Ishikawa (cell line): Measurements from ENCODE around the gene SOBP.
A peak's percentile ranks its signal among the peaks of the same experiment; 100 is the strongest.

Experiments used
- CEBPB ChIP-seq: IDR thresholded peaks from 2 replicates; pipeline ENCODE4 v1.6.1; 2012
- CREB1 ChIP-seq: IDR thresholded peaks from 2 replicates; pipeline ENCODE4 v1.6.1; 2012; ENCODE audit warnings: low read depth
- EGR1 ChIP-seq: IDR thresholded peaks from 2 replicates; pipeline ENCODE4 v1.6.1; 2012
- EP300 ChIP-seq: IDR thresholded peaks from 2 replicates; pipeline ENCODE4 v1.6.1; 2012; ENCODE audit warnings: borderline replicate concordance
- FOXM1 ChIP-seq: IDR thresholded peaks from 2 replicates; pipeline ENCODE4 v1.6.1; 2012; ENCODE audit warnings: low read depth, borderline replicate concordance
- MAX ChIP-seq: IDR thresholded peaks from 2 replicates; pipeline ENCODE4 v1.6.1; 2012
- NFIC ChIP-seq: IDR thresholded peaks from 2 replicates; pipeline ENCODE4 v1.6.1; 2012
- RAD21 ChIP-seq: IDR thresholded peaks from 2 replicates; pipeline ENCODE4 v1.6.1; 2012; ENCODE audit warnings: low read depth
- TAF1 ChIP-seq: IDR thresholded peaks from 2 replicates; pipeline ENCODE4 v1.6.1; 2012; ENCODE audit warnings: low read depth, mild to moderate bottlenecking
- TCF12 ChIP-seq: IDR thresholded peaks from 2 replicates; pipeline ENCODE4 v1.6.1; 2012; ENCODE audit warnings: low read depth
- TEAD4 ChIP-seq: IDR thresholded peaks from 2 replicates; pipeline ENCODE4 v1.6.1; 2012
- YY1 ChIP-seq: IDR thresholded peaks from 2 replicates; pipeline ENCODE4 v1.6.1; 2012; ENCODE audit warnings: low read depth
- ZBTB7A ChIP-seq: IDR thresholded peaks from 2 replicates; pipeline ENCODE4 v1.6.1; 2012; ENCODE audit warnings: low read depth
- TF ChIP-seq, protein P1 (sequence below): IDR thresholded peaks from 2 replicates; pipeline ENCODE4 v1.6.1; 2012; ENCODE audit warnings: low read depth, mild to moderate bottlenecking
- TF ChIP-seq, protein P2 (sequence below): IDR thresholded peaks from 2 replicates; pipeline ENCODE4 v1.6.1; 2012

Gene SOBP

GRCh38 chr6:107495971-107496370 lies 6.1 kb downstream of the SOBP start:
- TF ChIP-seq ZBTB7A (no peak), YY1 (no peak), FOXM1 (no peak), CREB1 (no peak), TEAD4 (no peak), NFIC (no peak)
- TF ChIP-seq, protein P1, sequence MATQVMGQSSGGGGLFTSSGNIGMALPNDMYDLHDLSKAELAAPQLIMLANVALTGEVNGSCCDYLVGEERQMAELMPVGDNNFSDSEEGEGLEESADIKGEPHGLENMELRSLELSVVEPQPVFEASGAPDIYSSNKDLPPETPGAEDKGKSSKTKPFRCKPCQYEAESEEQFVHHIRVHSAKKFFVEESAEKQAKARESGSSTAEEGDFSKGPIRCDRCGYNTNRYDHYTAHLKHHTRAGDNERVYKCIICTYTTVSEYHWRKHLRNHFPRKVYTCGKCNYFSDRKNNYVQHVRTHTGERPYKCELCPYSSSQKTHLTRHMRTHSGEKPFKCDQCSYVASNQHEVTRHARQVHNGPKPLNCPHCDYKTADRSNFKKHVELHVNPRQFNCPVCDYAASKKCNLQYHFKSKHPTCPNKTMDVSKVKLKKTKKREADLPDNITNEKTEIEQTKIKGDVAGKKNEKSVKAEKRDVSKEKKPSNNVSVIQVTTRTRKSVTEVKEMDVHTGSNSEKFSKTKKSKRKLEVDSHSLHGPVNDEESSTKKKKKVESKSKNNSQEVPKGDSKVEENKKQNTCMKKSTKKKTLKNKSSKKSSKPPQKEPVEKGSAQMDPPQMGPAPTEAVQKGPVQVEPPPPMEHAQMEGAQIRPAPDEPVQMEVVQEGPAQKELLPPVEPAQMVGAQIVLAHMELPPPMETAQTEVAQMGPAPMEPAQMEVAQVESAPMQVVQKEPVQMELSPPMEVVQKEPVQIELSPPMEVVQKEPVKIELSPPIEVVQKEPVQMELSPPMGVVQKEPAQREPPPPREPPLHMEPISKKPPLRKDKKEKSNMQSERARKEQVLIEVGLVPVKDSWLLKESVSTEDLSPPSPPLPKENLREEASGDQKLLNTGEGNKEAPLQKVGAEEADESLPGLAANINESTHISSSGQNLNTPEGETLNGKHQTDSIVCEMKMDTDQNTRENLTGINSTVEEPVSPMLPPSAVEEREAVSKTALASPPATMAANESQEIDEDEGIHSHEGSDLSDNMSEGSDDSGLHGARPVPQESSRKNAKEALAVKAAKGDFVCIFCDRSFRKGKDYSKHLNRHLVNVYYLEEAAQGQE = no peak
- TF ChIP-seq, protein P2, sequence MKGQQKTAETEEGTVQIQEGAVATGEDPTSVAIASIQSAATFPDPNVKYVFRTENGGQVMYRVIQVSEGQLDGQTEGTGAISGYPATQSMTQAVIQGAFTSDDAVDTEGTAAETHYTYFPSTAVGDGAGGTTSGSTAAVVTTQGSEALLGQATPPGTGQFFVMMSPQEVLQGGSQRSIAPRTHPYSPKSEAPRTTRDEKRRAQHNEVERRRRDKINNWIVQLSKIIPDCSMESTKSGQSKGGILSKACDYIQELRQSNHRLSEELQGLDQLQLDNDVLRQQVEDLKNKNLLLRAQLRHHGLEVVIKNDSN = no peak

- TF ChIP-seq YY1 = no peak
- TF ChIP-seq MAX = no peak
- TF ChIP-seq FOXM1 = no peak
- no peak for TF ChIP-seq CEBPB
- TF ChIP-seq EGR1 = no peak
- no peak for TF ChIP-seq EP300
- no peak for TF ChIP-seq NFIC
- TF ChIP-seq CREB1 = no peak
- TF ChIP-seq TAF1 = no peak
- no peak for TF ChIP-seq RAD21
- TF ChIP-seq ZBTB7A = no peak
- TF ChIP-seq, protein P1 = no peak
Measured at GRCh38 chr6:107496892-107497684, 7.2 kb downstream of the SOBP start.

GRCh38 chr6:107504270-107505026 lies 14.5 kb downstream of the SOBP start:
- TF ChIP-seq MAX (no peak), CEBPB (no peak), EGR1 (no peak), NFIC (no peak), FOXM1 (no peak), TEAD4 (no peak), RAD21 (no peak), EP300 (no peak), CREB1 (no peak), ZBTB7A (no peak), TCF12 (no peak), TAF1 (no peak)
- TF ChIP-seq, protein P2 = no peak

- TF ChIP-seq CREB1 (no peak), NFIC (peak; percentile 62; the same call in 1 of the 2 replicates)
Measured at GRCh38 chr6:107506145-107506544, 16.2 kb downstream of the SOBP start.

GRCh38 chr6:107509506-107509905 lies 19.6 kb downstream of the SOBP start:
- TF ChIP-seq TAF1 = no peak
- TF ChIP-seq TEAD4 = peak; percentile 83
- no peak for TF ChIP-seq RAD21
- no peak for TF ChIP-seq YY1
- peak; percentile 40; the same call in 1 of the 2 replicates for TF ChIP-seq FOXM1
- TF ChIP-seq CREB1 = no peak
- peak; percentile 57 for TF ChIP-seq EP300
- TF ChIP-seq ZBTB7A = no peak
- TF ChIP-seq EGR1 = no peak
- TF ChIP-seq, protein P2 = peak; percentile 23; the same call in 1 of the 2 replicates
- TF ChIP-seq, protein P1 = no peak
- TF ChIP-seq MAX = peak; percentile 86
- TF ChIP-seq CEBPB = no peak
- TF ChIP-seq TCF12 = peak; percentile 62
- peak; percentile 76 for TF ChIP-seq NFIC
